GM18519 (cell line): ENCODE results near the gene ITGA2.

Experiments used
- ATAC-seq: cut with Tn5 transposase; IDR thresholded peaks from one replicate; pipeline ENCODE4 v1.9.1; 2021; ENCODE audit warnings: mild to moderate bottlenecking, moderate library complexity; ENCODE audit not compliant: unreplicated experiment, low FRiP score

Gene ITGA2

DNA sequence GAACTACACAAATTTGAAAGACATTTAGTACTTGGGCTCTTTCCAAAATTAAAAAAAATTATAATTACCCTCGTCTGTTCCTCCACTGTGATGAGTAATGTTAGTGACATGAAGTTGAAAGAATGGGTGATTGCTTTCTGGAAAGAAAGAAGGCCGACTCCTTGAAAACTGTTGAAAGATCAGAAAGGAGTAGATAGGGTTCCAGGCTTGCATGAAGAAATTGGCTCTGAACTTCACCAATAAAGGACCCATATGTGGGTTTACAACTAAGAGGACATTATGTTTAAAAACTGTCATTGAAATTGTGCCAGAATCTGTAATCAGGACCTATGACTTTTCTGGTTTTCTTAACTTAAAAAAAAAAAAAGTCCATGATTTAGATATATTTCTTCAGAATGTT lies 141.1 kb downstream of the ITGA2 start:
- ATAC-seq = no peak

DNA sequence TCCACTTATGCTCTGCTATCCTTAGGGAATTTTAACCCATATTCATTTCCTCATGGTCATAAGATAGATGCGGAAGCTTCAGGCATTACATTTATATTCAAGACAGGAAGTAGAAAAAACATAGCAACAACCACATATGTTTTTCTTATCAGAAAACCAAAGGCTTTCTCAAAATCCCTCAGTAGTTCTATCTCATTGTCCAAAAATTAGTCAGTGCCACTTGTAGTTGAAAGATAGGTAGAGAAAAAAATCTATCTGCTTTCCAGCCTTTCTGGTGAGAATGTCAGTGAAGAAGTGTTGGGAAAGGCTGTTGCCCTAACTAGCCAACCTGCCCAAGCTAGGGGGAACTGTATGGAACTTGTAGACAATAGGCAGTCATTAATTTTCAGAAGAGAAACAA lies 143.9 kb downstream of the ITGA2 start:
- ATAC-seq = no peak
